ENCODE results near the gene DGKG. TPM values are rescaled to one million over a fixed set of nuclear protein-coding genes. Genes with fewer than 3 reads are reported as not detected.
A peak's percentile ranks its signal among the peaks of the same experiment; 100 is the strongest.

The DGKG gene
- total RNA-seq, 1 donor from 2014 or later = 0.15 TPM

DNA sequence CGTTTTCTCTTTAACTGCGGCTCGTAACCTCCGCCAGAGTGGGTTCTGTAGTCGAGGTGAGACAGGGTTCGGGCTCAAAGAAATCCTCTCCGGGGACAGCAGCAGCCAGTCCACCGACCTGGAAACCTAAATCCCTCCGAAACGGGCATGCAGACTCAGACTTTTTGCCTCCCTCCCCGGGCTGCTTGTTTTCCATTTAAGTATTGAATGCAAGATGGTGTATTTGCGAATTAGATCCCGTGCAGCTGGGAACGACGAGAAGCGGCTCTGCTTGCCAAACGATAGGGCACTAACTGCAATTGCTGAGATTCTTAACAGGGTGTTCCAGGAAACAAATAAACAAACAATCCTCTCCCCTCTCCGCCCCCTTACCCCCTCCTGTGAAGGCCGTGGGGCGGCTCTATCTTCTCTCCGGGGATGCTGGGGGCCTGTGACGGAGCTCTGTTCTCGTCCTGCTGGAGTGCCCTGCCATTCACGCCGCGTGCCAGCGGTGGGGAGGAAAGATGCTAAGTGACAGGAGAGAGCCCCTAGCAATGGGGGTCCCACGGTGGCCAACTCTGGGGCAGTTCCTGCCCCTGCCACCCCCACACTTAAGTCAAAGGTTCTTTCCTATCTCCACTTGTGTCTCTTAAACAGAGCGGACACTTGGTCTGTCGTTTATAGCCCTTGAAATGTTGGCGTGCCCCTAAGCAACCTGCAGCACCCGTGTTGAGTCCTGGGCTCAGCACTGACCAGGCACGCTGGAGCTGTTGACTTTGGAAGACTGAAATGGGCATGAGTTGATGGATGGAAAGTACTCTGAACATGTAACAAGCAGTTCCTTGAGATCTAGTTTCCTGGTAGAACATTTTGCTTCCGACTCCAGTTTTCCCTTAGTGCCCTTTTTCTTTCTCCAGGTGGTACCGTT, 251.9 kb downstream of the DGKG start:
- DNase-seq (ENCODE audit: low read depth) = peak; percentile 53

DNA sequence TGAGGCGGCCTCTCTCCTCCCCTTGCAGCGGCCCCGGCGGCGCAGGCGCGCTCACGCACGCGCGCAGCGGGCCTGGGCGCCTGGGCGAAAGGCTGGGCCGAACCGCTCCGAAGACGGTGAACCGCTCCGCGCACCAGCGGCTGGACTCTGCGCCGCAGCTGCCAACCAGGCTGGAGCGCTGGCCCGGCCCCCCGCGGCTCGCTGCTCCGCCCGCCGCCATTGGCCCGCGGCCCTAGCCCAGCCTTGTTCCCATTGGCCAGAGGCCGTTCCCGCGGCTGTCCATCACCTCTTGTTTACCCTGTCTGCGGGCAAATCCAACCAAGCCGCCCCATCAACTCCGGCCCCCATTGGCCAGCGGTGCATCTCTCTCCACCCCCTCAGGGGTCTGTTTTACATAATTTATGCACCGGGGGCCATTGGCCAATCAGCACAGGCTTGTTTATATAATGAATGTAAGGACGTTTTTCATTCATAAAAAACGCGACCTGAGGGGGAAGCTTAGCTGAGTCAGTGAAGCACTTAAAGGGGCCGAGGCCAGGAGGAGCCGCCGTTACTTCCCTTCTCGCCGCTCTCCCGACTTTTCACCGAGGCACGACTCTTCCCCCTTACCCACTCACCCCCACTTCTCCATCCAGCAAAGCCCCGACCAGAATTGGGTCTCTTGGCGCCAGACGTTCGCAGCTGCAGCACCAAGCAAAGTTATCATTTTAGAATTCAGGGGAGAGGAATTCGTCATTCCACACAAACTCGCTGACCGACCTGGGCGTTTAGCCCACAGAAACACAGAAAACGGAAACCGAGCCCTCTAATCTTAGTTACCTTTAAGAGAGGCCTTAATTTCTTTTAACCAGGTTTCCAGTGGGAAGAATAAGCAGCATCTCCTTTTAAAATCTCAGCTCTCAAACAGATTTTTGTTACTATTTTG, 252.8 kb downstream of the DGKG start, which contains the start of gene ETV5:
Gene ETV5, minus strand, starts transcription at position 149 of the 925 bp plus-strand sequence. CDS start 3,221 bp downstream, outside the sequence.
- DNase-seq (ENCODE audit: low read depth) = peak; percentile 99

DNA sequence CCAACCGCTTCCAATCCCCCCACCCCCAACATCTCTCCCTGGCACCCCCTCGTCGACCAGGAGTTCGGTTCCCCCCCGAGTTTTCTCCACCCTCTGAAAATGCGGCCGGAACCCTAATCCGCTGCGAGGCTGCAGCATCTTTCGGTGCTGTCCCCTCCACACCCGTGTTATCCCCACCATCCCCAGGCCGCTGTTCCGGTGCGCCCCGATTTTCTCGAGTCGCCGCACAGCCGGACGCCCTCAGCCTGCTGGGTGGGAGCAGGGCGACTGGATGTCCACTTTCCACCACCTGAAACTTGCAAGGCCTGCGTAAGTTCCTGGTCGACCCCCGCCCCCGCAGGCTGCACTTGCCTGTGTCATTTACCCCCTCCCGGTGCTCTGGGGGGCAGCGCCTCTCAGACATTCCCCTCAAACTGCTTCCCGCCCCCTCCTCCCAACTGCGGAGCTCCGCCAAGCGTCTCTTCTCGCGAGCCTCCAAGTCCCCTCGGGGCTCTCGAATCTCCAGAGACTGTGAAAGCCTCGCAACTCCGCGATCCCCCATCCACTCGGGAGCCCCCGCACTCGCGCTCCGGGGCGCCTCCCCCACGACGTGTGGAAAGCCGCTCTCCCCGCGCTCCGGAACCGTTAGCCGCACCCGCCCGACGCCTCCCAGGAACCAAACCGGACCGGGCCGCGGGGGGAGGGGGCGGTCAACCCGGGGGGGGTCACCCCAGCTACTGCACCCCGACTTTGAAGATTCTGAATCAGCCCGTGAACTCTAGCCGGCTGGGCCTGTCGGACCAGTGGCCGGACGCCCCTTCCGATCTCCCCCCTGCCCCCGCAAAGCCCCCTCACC, 253.7 kb downstream of the DGKG start:
- no peak for DNase-seq (ENCODE audit: low read depth)

DNA sequence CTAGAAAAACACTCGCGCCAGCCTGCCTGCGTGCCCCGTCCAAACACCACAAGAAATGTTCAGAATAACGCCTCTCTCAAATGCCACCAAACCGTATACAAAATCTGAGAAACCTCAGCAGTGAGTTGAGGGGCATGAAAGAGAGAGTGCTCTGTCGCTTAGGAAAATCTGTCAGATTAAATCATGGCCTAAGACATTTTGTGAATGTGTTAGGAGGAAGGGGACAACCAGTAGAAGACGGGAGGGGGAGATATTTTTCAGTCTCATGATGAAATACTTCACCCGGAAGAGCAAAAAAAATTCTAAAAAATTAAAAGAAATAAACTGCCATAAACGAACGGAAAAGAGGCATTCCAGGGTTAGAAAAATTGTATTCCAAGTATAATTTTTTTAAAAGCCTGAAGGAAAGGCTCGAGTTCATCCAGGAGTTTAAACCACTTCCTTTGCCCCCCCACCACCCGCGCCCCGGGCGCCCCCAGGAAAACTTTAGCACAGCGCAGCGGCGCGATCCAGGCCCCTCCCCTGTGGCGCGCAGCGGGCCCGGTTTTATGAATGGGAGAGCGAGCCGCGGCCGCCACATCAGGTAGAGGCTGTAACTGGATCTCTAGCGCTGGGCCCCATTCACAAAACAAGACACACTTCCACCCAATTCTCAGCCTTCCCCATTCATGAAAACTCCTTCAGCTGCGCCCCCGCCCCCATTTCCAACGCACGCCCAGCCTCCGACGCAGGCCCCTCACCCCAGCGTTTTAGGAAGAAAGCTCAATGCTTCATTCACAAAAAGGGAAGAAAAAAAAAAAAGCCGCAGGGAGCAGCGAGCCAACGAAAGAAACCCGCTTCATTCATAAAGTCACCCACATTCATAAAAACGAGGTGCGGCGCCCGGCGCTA, 254.6 kb downstream of the DGKG start:
- no peak for DNase-seq (ENCODE audit: low read depth)

DNA sequence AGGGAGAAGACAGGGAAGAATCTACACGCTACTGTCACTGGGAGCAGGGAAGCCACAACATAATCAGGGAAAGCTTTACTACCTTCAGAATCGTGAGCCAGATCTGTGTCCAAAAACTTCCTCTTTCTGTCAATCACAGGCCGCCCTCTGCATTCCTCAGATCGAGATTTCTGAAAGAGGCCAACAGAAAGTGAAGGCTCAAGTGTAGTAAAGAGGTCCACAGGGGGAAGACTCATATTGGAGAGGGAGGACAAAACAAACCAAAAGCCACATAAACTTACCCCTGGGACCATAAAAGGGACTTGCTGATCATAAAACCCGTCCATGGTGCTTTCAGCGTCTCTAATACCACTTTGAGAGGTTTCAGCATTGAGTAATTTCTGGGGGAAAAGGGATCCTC, 256.5 kb downstream of the DGKG start:
- no peak for DNase-seq (ENCODE audit: low read depth)

DNA sequence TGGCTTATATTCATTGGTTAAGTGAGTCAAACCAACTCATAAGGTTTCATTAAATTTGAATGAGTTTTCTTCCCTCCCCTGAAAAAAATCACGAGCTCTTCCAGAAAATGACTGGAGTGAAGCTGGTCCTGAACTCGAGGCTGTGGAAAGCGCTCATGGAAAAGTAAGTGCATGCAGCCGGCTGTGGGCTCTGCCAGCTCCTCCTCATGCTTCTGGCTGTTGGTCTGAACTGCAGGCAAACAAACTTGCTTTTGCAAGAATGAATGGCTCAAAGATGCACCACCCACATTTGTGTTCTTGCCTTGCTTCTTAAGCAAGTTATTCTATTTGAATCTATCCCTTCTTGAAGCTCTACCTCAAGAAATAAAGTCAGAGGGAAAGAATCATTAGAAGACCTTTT, 259.3 kb downstream of the DGKG start:
- DNase-seq (ENCODE audit: low read depth) = no peak

DNA sequence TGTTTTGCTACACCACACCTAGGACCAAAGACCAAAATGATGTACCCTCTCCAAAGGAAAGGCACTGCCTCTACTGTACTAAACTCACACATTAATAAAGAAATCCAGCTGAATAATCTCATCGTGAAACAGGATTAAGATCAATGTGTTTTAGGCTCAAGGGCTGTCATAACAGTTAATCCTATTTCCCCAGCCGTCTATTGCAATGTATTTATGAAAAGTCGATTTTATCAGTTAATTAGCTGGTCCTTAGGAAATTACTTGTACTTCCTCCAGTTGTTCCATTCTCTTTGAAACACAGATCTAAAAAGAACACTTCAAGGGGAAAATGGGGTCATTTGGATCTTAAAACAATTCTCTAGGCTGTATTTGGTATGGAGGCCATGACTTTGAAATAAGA, 261.6 kb downstream of the DGKG start:
- DNase-seq (ENCODE audit: low read depth) = no peak

DNA sequence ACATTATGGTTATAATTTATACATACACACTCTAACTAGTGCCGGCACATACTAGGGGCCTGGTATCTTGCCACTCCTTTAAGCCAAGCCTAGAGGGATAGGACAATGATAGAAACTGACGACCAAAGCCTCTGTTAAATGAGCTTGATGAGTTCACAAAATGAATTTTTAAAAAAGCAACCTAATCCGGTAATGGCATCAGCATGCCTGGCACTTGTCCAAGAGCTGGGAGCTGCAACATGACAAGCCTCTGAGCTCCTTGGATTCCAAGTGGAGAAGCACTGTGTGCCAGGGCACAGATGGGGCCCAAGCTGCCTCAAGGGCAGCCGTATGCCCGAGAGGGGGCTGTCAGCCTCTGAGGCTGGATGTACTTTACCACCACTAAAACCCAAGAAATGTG, 262.9 kb downstream of the DGKG start:
- DNase-seq (ENCODE audit: low read depth) = peak; percentile 65

DNA sequence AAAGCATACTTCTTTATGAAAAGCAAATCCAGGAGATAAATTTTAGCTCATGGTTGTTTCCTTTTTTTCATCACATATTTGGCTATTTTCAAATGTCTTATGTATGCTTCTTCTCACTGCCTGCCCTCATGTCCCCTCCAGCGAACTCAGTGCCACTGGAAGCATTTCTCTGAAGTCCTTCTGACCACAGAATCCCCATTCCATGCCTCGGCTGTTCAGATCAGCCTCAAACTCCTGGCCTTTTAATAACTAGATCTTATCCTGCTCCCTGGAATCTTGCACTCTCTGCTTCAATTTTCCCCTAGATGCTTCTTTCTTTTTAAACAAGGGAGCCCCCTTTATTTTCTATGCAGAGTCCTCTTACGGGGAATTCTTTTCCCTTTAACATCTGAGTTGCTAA, 263.3 kb downstream of the DGKG start:
- no peak for DNase-seq (ENCODE audit: low read depth)

DNA sequence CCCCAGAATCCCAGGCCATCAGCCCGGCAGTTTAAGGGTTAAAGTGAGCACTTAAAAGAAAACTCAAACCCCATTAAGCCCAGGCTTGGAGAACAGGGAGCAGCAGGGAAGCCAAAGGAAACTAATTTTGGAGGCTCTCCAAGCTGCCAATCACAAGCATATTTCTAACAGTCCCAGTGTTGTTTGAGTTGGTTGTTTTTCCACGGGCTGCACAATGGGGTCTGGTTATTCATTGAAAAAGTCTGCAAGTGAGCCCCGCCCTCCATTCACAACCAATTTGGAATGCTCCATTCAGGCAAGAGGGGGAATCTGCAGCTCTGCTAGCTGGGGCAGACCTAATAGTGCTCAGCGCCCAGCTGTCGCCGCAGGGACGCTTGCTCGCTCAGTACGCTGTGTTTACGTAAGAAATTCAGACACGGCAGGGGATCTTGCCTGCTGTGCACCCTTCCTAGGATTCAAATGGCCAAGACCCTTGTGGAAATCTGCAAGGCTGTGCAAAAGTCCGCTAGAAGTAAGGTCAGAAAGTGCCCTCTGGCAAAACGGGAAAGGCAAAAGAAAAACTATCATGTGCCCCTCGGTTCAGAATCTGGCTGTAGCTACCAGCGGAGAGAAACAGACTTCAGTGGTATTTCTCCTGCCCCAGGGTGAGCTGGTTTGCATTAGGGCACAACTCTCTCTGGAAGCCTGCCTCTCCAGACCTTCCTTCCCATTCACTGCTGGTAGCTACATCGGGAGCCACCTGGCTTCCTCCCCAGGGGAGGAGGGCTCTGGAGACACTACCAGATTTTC, 264.2 kb downstream of the DGKG start:
- DNase-seq (ENCODE audit: low read depth) = peak; percentile 97

DNA sequence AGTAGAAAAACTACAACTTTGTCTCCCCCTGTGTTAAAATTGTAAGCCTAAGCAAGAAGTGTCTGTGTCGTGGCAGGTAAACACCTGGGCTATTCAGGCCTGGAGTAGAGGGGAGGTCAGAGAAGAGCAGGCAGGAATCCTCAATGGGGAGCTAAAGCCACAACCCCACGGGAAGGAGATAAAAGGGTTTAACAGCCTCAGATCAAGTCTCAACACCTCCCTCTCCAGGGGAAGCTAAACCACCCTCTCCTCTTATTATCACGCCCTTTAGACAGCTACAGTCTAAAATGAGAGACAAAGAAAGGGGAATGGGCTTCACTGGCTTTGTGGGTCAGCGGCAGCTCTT, 264.7 kb downstream of the DGKG start:
- DNase-seq (ENCODE audit: low read depth) = no peak

Other genes with a start within 250 kb of the DGKG start
- 1.2 TPM in 1 of 2 replicates, not detected in the other for gene CRYGS, start 182.1 kb upstream of the DGKG start, total RNA-seq
- gene TBCCD1, start 205.1 kb upstream of the DGKG start, total RNA-seq = 15.5 and 16.0 TPM in 2 replicates
- 57.9 and 62.9 TPM in 2 replicates for gene DNAJB11, start 208.5 kb upstream of the DGKG start, total RNA-seq